GM19324 (cell line): ENCODE measurements around the gene USP12.

Experiments used
- ATAC-seq: cut with Tn5 transposase; IDR thresholded peaks from one replicate; pipeline ENCODE4 v1.9.1; 2021; ENCODE audit warnings: mild to moderate bottlenecking, moderate library complexity; ENCODE audit not compliant: unreplicated experiment, low FRiP score

The USP12 gene

GRCh38 chr13:27040826-27041108 is 130.8 kb downstream of the USP12 start:
- no peak for ATAC-seq

GRCh38 chr13:27039171-27039701 is 132.4 kb downstream of the USP12 start:
- no peak for ATAC-seq

- no peak for ATAC-seq
Measured at GRCh38 chr13:27038323-27038722, 133.3 kb downstream of the USP12 start.

GRCh38 chr13:27037571-27037970 is 134.0 kb downstream of the USP12 start:
- ATAC-seq = no peak

- ATAC-seq = no peak
Measured at GRCh38 chr13:27037171-27037570, 134.4 kb downstream of the USP12 start.

- no peak for ATAC-seq
Measured at GRCh38 chr13:27036236-27036981, 135.2 kb downstream of the USP12 start.

GRCh38 chr13:27035892-27036235 is 135.7 kb downstream of the USP12 start:
- no peak for ATAC-seq

- no peak for ATAC-seq
Measured at GRCh38 chr13:27034678-27035111, 136.9 kb downstream of the USP12 start.

- ATAC-seq = no peak
Measured at GRCh38 chr13:27028683-27029480, 142.7 kb downstream of the USP12 start.

DNA sequence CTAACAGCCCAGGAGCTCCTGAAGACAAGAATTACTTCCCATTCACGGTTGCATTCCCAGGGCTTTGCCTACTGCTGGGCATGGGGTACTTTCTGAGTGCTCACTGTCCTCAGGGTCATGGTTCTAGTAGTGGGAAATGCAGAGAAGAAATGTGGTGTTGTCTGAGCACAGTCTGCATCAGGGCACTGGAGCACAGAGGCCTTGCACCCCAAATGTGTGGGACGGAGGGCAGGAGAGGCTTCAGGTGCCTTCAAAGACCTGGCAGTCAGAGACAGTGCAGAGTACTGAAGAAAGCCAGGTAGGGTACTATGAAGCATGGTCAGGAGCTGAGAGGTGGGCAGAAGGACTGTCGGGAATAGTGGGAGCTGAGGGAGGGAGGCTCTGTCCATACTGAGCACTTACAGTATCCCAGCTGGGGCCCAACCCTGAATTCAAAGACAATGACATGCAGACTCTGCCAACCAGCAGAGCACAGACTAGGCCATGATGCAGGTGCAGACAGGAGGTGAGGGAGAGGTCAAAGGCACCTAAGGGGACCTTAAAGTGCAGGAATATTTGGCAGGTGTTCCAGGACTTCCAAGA is 144.4 kb downstream of the USP12 start:
- no peak for ATAC-seq

DNA sequence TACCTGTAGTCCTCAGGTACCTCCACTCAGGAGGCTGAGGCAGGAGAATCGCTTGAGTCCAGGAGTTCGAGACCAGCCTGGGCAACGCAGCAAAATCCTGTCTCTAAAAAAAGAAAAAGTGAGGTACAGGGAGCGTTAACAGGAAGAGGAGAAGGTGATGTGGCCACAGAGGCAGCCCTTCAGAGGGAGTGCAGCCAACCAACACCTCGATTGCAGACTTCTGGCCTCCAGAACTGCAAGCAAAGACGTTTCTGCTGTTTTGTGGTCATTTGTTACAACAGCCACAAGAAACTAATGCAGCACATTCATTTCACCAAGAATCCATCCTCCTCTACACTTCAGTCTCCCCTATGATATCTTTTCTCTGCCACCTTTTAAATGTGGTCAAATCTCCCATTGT is 145.2 kb downstream of the USP12 start:
- no peak for ATAC-seq

- no peak for ATAC-seq
Measured at GRCh38 chr13:27024776-27025492, 146.7 kb downstream of the USP12 start.

GRCh38 chr13:27024074-27024461 is 147.5 kb downstream of the USP12 start:
- ATAC-seq = no peak

- no peak for ATAC-seq
Measured at GRCh38 chr13:27023385-27024073, 148.1 kb downstream of the USP12 start.

DNA sequence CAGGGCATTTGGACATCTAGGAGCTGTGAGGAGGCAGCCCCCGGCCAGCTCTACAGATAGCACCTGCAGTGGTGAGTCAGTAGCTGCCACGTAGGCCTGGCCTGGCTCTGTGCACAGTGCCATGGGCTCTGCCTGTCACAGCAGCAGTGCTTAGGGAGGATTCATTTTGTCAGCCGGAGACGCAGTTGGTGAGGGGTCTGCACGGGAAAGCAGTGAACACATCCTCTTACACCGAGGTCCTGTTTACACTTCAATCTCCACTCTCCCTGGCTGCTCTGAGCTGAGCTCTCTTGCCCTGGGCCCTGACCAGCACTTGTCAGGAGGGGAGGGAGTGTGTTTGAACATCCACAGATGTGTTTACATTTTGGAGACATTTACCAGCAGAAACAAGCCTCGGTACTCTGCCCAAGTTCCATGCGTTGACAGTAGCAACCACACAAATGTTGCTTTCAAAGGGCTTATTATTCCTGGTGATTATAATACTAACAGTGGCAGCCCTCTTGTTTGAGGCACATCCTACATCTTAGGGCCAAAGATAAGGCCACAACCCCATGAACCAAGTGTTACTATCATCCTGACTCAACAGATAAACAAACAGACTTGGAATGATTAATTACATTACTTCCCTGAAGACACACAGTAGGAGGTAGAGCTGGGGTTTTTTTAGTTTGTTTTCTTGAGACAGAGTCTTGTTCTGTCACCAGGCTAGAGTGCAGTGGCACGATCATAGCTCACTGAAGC is 148.9 kb downstream of the USP12 start:
- ATAC-seq = no peak

DNA sequence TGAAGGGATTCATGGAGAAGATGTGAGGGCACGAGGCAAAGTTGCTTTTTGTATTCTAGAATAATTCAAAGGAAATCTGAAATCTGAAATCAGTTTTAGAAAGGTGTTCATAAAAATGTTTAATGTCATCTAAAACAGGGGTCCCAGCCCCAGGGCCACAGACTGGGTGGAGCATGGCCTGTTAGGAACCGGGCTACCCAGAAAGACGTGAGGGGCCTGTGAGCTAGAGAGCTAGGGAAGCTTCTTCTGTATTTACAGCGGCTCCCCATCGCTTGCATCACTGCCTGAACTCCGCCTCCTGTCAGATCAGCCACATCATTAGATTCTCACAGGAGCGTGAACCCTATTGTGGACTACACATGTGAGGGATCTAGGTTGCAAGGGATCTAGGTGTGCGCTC is 151.2 kb downstream of the USP12 start:
- ATAC-seq = no peak

- ATAC-seq = no peak
Measured at GRCh38 chr13:27018882-27019281, 152.7 kb downstream of the USP12 start.

- ATAC-seq = no peak
Measured at GRCh38 chr13:27018344-27018861, 153.2 kb downstream of the USP12 start.

- ATAC-seq = no peak
Measured at GRCh38 chr13:27016875-27017274, 154.7 kb downstream of the USP12 start.
